ENCODE measurements around the gene KMT2E. TPM values are rescaled to one million over a fixed set of nuclear protein-coding genes. Genes with fewer than 3 reads are reported as not detected.

KMT2E gene
- total and polyA plus RNA-seq, 4 donors, result 20.3 to 277 (median 62.8) TPM

GRCh38 chr7:105060923-105061322, 46.9 kb downstream of the KMT2E start:
- ATAC-seq (ENCODE audit: insufficient read depth, low FRiP score) (no peak), DNase-seq (no peak)
- Histone ChIP-seq H3K4me1 (ENCODE audit: control insufficient read depth in 5 of 5, insufficient read depth in 5 of 5, low read length in 5 of 5) (peaks cover 0 to 6% (median 0%) of the 10 kb centered on the region in 5 donors), H3K4me3 (no peak overlapping the region), H3K9me3 (ENCODE audit: control insufficient read depth in 4 of 4, insufficient read depth in 3 of 4, low read length in 3 of 4) (no peaks in the 10 kb centered on the region), H3K27ac (ENCODE audit: low read depth in 1 of 2, low read length in 1 of 2) (no peak overlapping the region), H3K9ac (ENCODE audit: insufficient read depth in 1 of 2, low read length in 2 of 2) (no peak overlapping the region), H3K27me3 (ENCODE audit: control insufficient read depth in 3 of 3, insufficient read depth in 3 of 3, low read length in 2 of 3) (no peaks in the 10 kb centered on the region), H3K36me3 (ENCODE audit: control insufficient read depth in 4 of 4, insufficient read depth in 4 of 4, low read length in 4 of 4) (peaks cover 0 to 23% (median 8%) of the 10 kb centered on the region in 4 donors)
- TF ChIP-seq CTCF (IDR thresholded peaks at IDR 0.05; ENCODE audit: control extremely low read depth, extremely low read depth), result no peak
- WGBS, 2 donors, result 82 to 85% methylated on average over 3 of the region's 3 CpGs

GRCh38 chr7:105065104-105065503, 51.1 kb downstream of the KMT2E start:
- peaks cover 10 to 51% (median 20%) of the 10 kb centered on the region in 4 donors for H3K36me3 ChIP-seq (ENCODE audit: control insufficient read depth in 4 of 4, insufficient read depth in 4 of 4, low read length in 4 of 4)
- 87 to 98% methylated on average over 1 of the region's 1 CpG for WGBS, 2 donors
- no peak for TF ChIP-seq CTCF (IDR thresholded peaks at IDR 0.05; ENCODE audit: control extremely low read depth, extremely low read depth)

GRCh38 chr7:105067691-105068090, 53.7 kb downstream of the KMT2E start:
- H3K9me3 ChIP-seq (ENCODE audit: control insufficient read depth in 4 of 4, insufficient read depth in 3 of 4, low read length in 3 of 4), result peaks cover 0 to 1% (median 0%) of the 10 kb centered on the region in 4 donors
- no peak overlapping the region for H3K9ac ChIP-seq (ENCODE audit: insufficient read depth in 1 of 2, low read length in 2 of 2)
- 97% methylated on average over 5 of the region's 5 CpGs for WGBS, 2 donors
- ATAC-seq (ENCODE audit: insufficient read depth, low FRiP score) (no peak), DNase-seq (no peak)
- H3K4me1 ChIP-seq (ENCODE audit: control insufficient read depth in 5 of 5, insufficient read depth in 5 of 5, low read length in 5 of 5), result no peaks in the 10 kb centered on the region
- H3K27ac ChIP-seq (ENCODE audit: low read depth in 1 of 2, low read length in 1 of 2), result no peak overlapping the region
- peaks cover 14 to 48% (median 20%) of the 10 kb centered on the region in 4 donors for H3K36me3 ChIP-seq (ENCODE audit: control insufficient read depth in 4 of 4, insufficient read depth in 4 of 4, low read length in 4 of 4)
- TF ChIP-seq CTCF (IDR thresholded peaks at IDR 0.05; ENCODE audit: control extremely low read depth, extremely low read depth), result no peak
- H3K27me3 ChIP-seq (ENCODE audit: control insufficient read depth in 3 of 3, insufficient read depth in 3 of 3, low read length in 2 of 3), result no peaks in the 10 kb centered on the region
- H3K4me3 ChIP-seq, result no peak overlapping the region

More at GRCh38 chr7:105065104-105065503, 51.1 kb downstream of the KMT2E start:
- H3K27ac ChIP-seq (ENCODE audit: low read depth in 1 of 2, low read length in 1 of 2), result no peak overlapping the region
- H3K27me3 ChIP-seq (ENCODE audit: control insufficient read depth in 3 of 3, insufficient read depth in 3 of 3, low read length in 2 of 3), result no peaks in the 10 kb centered on the region
- H3K9me3 ChIP-seq (ENCODE audit: control insufficient read depth in 4 of 4, insufficient read depth in 3 of 4, low read length in 3 of 4), result peaks cover 0 to 1% (median 0%) of the 10 kb centered on the region in 4 donors
- no peak overlapping the region for H3K4me3 ChIP-seq
- peaks cover 0 to 6% (median 0%) of the 10 kb centered on the region in 5 donors for H3K4me1 ChIP-seq (ENCODE audit: control insufficient read depth in 5 of 5, insufficient read depth in 5 of 5, low read length in 5 of 5)
- H3K9ac ChIP-seq (ENCODE audit: insufficient read depth in 1 of 2, low read length in 2 of 2), result no peak overlapping the region
- no peak for DNase-seq
- ATAC-seq (ENCODE audit: insufficient read depth, low FRiP score), result no peak

GRCh38 chr7:105068886-105069285, 54.9 kb downstream of the KMT2E start:
- 96 to 100% methylated on average over 1 of the region's 1 CpG for WGBS, 2 donors
- TF ChIP-seq CTCF (IDR thresholded peaks at IDR 0.05; ENCODE audit: control extremely low read depth, extremely low read depth), result no peak
- Histone ChIP-seq H3K27me3 (ENCODE audit: control insufficient read depth in 3 of 3, insufficient read depth in 3 of 3, low read length in 2 of 3) (no peaks in the 10 kb centered on the region), H3K27ac (ENCODE audit: low read depth in 1 of 2, low read length in 1 of 2) (no peak overlapping the region), H3K36me3 (ENCODE audit: control insufficient read depth in 4 of 4, insufficient read depth in 4 of 4, low read length in 4 of 4) (peaks cover 14 to 46% (median 25%) of the 10 kb centered on the region in 4 donors), H3K9ac (ENCODE audit: insufficient read depth in 1 of 2, low read length in 2 of 2) (no peak overlapping the region), H3K4me3 (no peak overlapping the region), H3K4me1 (ENCODE audit: control insufficient read depth in 5 of 5, insufficient read depth in 5 of 5, low read length in 5 of 5) (no peaks in the 10 kb centered on the region), H3K9me3 (ENCODE audit: control insufficient read depth in 4 of 4, insufficient read depth in 3 of 4, low read length in 3 of 4) (peaks cover 0 to 1% (median 0%) of the 10 kb centered on the region in 4 donors)
- DNase-seq, result no peak
- no peak for ATAC-seq (ENCODE audit: insufficient read depth, low FRiP score)

All from lung (tissue), 12 donors.